ENCODE data around the gene VAC14.
"Not testable (repeated sequence)": the region's sequence is repeated elsewhere in the genome, so short reads cannot be mapped to it uniquely, and the experiment has no call there.

Gene VAC14

DNA sequence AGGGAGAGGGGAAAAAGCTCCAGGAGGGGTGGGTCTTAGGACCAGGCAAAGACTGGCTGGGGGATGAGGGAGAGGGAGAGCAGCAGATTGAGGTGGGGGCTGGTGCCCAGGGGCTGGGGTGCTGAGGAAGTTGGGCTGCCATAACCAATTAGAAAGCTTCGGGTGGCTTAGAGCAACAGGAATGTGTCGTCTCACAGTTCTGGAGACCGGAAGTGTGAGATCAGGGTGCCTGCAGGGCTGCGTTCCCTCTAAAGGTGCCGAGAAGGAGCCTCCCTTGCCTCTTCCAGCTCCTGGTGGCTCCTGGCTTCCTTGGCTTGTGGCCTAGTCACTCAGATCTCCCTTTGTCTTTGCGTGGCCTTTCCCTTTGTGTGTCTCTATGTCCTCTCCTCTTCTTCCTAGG, 152.4 kb downstream of the VAC14 start:
- TF ChIP-seq, protein P1, sequence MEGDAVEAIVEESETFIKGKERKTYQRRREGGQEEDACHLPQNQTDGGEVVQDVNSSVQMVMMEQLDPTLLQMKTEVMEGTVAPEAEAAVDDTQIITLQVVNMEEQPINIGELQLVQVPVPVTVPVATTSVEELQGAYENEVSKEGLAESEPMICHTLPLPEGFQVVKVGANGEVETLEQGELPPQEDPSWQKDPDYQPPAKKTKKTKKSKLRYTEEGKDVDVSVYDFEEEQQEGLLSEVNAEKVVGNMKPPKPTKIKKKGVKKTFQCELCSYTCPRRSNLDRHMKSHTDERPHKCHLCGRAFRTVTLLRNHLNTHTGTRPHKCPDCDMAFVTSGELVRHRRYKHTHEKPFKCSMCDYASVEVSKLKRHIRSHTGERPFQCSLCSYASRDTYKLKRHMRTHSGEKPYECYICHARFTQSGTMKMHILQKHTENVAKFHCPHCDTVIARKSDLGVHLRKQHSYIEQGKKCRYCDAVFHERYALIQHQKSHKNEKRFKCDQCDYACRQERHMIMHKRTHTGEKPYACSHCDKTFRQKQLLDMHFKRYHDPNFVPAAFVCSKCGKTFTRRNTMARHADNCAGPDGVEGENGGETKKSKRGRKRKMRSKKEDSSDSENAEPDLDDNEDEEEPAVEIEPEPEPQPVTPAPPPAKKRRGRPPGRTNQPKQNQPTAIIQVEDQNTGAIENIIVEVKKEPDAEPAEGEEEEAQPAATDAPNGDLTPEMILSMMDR (IDR thresholded peaks at IDR 0.05; ENCODE audit: extremely low read depth, insufficient read depth, missing control alignments): no peak
- in situ Hi-C loops (cut with MboI; ENCODE audit: low pct_unique_long_range_greater_than_20kb, low sequenced_read_pairs, unreplicated experiment): no loop called here
- DNase-seq (ENCODE audit: low spot score): no peak

DNA sequence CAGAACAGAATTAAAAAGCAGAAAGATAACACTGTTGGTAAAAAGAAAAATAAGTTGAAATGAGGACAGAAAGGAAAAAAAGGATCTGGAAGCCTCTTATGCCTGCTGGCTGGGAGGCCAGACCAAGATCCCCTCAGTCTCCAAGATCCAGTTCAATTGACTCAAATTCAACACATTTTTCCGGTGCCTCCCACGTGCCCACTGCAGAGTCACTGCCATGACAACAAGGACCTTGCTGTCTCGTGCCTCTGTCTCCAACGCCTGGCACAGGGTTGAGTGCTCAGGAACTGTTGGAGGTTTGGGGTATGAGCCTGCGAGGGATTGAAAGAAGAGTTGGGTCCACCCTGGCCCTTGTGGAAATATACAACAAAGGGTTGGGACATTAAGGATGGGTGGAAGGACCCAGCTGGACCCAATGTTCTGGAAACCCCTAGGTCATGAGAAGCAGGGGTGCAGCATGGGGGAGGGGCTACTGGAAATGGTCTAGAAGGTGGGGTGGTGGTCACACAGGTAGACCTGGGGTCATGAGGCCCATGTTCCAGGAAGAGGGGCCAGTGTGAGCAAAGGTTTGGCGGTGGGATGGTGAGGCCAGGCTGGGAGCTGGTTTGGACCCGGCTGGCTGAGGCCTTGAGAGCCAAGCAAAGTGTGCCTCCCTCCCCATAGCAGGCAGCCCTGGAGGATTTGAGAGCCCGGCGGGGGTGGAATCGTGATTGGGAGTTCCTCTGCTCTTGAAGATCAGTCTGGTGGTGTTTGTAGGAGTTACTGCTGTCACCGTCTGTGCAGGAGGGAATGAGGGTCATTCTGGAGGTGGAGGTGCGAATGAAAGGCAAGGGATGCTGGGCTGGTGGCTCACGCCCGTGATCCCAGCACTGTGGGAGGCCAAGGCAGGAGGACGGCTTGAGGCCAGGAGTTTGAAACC, 153.3 kb downstream of the VAC14 start:
- in situ Hi-C loops (cut with MboI; ENCODE audit: low pct_unique_long_range_greater_than_20kb, low sequenced_read_pairs, unreplicated experiment): no loop called here
- DNase-seq (ENCODE audit: low spot score): no peak
- TF ChIP-seq, protein P1 (IDR thresholded peaks at IDR 0.05; ENCODE audit: extremely low read depth, insufficient read depth, missing control alignments): no peak

DNA sequence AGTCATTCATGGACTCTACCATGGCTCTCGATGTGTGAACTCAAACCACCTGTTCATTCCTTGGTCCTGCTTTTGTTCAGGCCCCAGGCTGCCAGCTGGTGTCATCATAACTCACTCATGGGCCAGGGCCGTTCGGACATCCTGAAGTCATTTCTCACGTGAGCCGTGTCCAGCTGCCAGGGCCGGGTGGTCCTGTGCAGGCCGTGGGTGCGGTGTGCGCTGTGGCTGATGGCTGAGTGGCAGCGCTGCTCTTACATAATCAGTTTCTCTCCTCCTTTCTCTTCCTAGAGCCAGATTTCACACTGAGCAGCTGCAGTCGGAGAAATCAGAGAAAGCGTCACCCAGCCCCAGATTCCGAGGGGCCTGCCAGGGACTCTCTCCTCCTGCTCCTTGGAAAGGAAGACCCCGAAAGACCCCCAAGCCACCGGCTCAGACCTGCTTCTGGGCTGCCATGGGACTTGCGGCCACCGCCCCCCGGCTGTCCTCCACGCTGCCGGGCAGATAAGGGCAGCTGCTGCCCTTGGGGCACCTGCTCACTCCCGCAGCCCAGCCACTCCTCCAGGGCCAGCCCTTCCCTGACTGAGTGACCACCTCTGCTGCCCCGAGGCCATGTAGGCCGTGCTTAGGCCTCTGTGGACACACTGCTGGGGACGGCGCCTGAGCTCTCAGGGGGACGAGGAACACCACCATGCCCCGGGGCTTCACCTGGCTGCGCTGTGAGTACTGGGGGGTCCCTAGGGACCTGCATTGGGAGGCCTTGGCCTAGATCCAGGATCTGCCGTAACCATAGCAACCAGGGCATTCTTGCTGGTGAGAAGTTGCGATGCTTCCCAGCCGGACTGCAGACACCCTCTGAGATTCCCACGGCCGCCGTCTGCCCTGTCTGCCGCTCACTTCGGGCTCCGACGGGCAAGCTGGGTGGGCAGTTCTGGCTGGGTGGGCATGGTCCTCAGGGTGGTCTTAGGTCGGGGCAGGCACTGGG, 154.4 kb downstream of the VAC14 start, which contains the start of gene IL34:
Gene IL34, plus strand, starts transcription at position 300 of the 982 bp plus-strand sequence. Its CDS starts 389 bp downstream, at position 689.
- TF ChIP-seq, protein P1 (IDR thresholded peaks at IDR 0.05; ENCODE audit: extremely low read depth, insufficient read depth, missing control alignments): no peak
- in situ Hi-C loops (cut with MboI; ENCODE audit: low pct_unique_long_range_greater_than_20kb, low sequenced_read_pairs, unreplicated experiment): no loop called here
- DNase-seq (ENCODE audit: low spot score): no peak

DNA sequence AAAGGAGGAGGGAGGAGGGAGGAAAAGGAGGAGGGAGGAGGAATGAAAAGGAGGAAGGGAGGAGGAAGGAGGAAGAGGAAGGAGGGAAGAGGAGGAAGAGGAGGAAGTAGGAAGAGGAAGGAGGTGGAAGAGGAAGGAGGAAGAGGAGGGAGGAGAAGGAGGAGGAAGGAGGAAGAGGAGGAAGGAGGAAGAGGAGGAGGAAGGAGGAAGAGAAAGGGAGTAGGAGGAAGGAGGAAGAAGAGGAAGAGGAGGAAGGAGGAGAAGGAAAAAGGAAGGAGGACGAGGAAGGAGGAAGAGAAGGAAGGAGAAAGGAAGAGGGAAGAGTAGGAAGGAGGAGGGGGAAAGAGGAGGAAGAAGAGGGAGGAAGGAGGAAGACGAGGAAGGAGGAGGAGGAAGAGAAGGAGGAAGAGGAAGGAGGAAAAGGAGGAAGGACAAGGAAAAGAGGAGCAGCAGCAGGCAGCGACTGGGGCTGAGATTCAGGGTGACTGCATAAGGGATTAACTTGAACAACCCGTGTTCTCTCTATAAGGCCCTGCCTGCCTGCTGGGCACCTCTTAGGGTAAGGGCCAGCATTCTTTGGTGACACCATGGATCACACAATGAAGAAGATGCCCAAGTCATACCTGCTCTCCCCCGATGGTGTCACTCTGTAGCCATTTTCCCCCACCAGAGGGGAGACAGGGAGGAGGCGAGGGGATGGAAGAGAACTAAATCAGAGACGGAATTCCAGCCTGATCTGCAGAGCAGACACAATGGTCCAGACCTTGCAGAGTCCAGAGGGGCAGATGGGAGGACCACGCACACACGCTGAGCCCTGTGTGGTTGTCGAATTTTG, 156.0 kb downstream of the VAC14 start:
- DNase-seq (ENCODE audit: low spot score): no peak
- in situ Hi-C loops (cut with MboI; ENCODE audit: low pct_unique_long_range_greater_than_20kb, low sequenced_read_pairs, unreplicated experiment): no loop called here
- TF ChIP-seq, protein P1 (IDR thresholded peaks at IDR 0.05; ENCODE audit: extremely low read depth, insufficient read depth, missing control alignments): no peak

DNA sequence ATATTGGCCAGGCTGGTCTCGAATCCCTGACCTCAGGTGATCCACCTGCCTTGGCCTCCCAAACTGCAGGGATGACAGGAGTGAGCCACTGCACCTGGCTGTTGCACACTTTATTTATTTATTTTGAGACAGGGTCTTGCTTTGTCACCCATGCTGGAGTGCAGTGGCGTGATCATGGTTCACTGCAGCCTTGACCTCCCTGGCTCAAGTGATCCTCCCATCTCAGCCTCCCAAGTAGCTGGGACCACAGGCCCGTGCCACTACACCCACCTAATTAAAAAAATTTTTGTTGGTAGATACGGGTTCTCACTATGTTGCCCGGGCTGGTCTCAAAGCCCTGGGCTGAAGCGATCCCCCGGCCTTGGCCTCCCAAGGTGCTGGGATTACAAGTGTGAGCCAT, 157.7 kb downstream of the VAC14 start:
- DNase-seq (ENCODE audit: low spot score); in situ Hi-C loops (cut with MboI; ENCODE audit: low pct_unique_long_range_greater_than_20kb, low sequenced_read_pairs, unreplicated experiment): not testable (repeated sequence)

DNA sequence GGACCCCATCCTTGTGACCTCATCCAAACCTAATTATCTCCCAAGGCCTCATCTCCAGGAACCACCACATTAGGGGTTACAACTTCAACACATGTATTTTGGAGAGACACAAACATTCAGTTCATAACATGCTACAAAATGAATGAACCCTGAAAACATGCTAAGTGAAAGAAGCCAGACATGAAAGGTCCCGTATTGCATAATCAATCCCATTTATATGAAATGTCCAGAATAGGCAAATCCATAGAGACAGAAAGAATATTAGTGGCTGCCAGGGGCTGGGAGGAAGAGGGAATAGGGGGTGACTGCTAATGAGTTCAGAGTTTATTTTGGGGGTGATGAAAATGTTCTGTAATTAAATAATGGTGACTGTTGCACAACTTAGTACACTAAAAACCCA, 158.3 kb downstream of the VAC14 start:
- no peak for DNase-seq (ENCODE audit: low spot score)
- in situ Hi-C loops (cut with MboI; ENCODE audit: low pct_unique_long_range_greater_than_20kb, low sequenced_read_pairs, unreplicated experiment): no loop called here
- TF ChIP-seq, protein P1 (IDR thresholded peaks at IDR 0.05; ENCODE audit: extremely low read depth, insufficient read depth, missing control alignments): no peak
